Stimulated activated CD4-positive, alpha-beta T cell treated with anti-CD3 and anti-CD28 coated beads, Interleukin-4, amount 100 ng/mL, for 1 hour (primary cell): ENCODE measurements around the gene C5orf58.

Source experiments
- DNase-seq: peaks from one replicate; pipeline ENCODE4 v3.0.0-alpha.2; 2020

The C5orf58 gene, protein sequence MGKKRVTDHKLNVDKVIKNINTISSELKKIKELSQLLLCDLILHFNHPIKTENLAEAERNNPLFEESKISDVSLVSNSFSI

DNA sequence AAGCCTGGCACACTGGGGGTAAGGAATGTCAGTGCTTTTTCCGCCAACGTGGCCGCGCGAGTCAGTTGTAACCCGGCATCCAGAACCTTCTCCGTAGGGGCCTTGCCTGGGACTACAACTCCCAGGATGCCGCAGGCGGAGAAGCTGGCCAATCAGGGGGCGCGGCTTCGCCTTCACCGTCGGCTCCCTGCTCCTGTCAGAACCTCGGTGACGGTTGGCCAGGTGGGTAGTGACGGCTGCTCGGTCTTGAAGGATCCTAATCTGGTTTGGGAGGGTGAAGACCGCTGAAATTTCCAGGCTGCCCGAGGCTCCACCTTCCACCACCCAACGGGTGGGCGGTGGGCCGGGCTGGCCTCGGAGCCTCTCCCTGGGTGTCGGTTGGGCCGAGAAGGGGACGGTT, at the start of gene C5orf58:
Gene C5orf58 (plus strand): TSS at position 200 of the 400 bp plus-strand sequence. CDS start 1,992 bp downstream, outside the sequence.
- no peak for DNase-seq

DNA sequence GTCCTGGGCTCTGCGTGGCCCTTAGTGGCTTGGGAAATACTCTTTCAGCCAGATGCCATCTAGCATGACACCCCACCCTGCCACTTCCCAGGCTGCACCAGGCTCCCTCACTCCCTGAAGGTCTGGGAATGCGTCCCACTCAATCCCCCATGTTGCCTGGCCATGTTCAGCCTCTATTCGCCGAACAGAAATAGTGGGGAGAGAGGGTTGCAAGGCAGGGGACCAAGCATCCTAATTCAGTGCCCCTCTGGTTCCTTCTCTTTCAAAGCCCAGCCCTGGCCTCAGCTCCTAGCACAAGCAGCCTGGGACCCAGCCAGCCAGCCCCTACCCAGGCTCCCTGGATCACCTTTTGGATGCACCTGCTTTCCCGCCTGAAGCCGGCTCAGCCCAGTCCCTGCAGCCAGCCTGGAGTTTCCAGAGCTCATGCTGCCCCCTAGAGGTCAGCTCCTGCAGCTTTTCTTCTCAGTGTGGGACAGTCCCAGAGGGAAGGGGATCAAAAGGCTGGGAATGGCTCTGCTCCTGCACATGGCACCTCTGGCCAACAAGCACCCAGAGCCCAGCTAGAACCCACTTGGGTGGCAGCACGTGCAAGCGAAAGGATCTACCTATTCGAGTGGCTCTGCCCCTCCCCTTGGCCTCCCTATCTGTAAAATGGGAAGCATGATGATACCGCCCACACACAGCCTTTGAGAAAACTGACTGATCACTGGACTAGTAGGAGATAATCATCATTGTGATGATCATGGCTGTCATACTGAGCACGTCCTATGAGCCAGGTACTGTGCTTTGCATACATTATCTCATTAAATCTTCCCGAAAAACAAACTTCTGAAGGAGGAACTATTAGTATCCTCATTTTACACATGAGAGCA, 48.7 kb upstream of the C5orf58 start:
- DNase-seq = peak; percentile 18

DNA sequence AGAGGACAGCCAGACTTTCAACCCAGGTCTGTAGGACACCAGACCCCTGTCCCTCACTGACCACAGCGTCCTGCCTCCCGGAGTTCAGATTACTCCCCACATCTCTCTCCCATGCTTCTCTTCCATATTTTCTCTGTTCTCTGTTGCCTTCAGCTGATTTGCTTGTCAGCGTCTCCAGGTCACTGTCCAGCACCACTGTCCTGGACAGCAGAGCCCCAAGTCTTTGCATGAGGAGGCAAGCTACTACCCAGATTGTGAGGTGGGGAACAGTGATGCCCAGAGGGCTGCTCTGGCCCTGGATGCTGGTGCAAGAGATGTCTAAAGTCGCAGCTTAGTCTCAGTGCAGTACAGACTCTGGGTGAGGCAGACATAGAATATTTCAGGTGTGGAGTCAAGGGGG, 48.0 kb upstream of the C5orf58 start:
- DNase-seq = no peak

DNA sequence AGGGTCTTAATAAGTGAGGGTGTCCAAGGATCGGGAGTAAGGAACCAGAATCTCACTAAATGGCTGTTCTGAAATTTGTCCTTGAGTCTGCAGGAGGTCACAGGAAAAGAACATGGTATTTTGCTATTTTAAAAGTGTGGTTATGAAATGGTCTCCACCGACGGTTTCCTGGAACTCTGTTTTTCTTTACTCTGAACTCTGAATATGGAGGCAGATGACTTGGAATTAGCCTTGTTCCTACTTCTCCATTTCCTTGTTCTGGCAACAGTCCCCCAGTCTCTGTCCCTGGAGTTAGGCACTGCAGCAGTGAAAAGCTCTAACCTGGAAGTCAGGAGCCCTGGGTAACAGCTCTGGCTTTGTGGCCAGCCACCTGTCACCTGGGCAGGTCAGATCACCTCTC, 46.6 kb upstream of the C5orf58 start:
- DNase-seq = no peak

DNA sequence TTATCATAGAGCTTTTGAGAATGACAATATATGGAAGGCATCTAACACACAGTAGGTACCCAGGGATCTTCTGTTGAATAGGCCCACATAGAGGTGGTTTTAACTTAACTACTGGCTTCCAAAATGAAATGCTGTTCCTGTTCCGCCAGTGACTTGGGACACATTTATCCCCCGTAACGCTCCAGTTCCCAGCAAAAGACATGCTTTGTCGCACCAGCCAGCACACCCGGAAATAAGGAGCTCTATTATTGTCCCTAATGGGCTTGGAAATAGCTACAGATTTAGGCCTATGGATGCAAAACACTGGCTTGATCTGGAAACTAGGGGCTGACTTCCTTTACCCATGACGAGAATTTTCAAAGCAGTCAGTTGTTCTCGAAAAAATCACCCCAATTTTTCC, 45.9 kb upstream of the C5orf58 start:
- no peak for DNase-seq

DNA sequence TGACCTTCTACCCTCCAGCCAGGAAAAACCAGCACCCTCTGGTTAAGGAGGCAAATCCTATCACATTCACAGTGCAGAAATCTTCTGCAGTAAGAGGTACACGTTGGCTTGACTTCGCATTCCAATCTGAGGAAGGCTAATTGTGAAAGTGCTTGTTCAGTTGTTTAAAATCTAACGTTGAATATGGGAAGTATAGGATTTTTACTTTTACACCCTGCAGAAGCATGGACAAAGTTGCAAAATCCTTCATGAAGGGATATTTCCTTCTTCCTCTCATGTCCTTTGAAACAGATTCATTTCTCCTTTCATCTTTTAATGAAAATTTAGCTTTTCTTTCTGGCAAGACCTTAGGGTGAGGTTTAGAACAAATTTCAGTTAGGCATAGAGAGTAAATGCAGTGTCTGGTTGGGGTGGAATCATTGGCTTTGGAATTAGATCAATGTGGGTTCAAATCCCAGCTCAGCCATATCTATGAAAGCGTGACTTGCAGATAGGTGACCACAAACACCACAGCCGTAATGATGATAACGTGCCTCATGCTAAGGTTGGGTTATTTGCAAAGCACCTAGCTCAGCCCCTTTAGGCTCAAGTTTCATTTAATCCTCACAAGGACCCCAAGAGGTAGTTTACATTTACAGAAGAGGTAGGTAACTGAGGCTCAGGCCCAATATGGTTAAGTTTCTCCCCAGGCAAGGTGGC, 42.2 kb upstream of the C5orf58 start:
- DNase-seq = no peak

DNA sequence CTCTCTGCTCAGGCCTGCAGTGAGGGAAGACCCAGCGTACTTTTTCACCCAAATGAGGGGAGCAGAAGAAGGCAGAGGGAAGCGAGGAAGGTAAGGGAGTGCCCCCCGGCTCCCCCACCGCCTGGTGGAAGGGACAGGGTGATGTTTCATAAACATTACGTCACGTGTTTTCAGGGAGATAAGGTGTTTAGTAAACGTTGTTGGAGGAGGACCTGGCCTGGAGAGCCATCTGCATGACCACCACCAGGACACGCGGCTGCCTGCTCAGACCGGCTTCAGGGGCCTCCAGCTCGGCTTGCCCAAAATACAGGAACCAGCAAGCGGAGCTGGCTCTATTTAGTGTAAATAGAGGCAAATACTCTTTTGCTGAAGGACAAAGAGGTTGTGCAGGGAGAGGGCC, 40.0 kb upstream of the C5orf58 start:
- no peak for DNase-seq

DNA sequence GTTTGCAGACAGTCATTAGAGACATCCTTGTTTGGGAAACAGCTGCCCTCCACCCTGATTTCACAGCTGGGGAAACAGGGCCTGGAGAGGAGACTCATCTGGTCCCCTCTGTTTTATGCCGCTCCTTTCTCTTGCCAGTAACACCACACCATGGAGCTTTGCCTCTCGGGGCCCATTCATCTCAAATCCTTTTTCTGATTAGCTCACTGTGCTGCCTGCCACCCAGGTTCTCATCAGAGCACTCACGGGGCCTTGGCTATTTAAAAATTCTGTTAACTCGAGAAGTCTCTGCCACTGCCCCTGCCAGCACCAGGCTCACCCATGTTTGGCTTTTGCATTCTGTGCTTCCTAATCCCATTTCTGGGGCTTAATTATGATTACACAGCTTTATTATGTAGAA, 36.8 kb upstream of the C5orf58 start:
- DNase-seq = no peak

DNA sequence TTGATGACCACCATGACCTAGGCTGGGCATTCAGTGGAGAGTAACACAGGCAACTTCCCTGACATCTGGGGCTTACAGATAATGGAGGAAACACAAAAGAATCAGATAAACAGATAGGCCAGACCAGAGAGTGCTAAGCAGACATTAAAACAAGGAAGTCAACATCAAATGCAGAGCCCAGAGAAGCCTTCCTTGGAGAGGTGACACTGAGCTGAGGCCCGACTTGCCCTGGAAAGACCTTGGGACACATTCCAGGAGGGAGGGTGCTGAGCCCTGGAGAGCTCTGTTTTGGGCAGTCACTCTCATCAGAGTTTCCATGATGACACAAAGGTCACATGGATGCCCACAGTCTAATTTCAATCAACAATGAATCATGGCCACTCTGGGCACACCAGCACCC, 31.9 kb upstream of the C5orf58 start:
- no peak for DNase-seq

DNA sequence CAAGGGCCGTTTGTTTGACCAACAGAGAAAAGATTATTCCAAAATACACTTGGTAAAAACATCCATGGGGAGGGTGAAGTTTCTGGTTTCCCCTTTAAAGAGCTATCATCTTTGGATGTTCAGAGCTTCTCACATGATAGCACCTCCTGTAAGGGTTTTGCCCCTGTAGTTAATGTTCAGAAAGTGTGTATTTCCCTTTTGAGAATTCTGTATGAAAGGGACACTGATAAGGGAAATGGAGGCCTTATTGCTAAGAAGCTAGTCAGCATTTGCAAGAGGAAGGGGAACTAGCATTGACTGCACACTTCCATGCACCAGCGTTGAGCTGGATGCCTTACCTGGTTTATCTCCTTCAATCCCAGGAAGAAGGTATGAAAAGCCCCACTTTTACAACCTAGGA, 31.5 kb upstream of the C5orf58 start:
- no peak for DNase-seq

DNA sequence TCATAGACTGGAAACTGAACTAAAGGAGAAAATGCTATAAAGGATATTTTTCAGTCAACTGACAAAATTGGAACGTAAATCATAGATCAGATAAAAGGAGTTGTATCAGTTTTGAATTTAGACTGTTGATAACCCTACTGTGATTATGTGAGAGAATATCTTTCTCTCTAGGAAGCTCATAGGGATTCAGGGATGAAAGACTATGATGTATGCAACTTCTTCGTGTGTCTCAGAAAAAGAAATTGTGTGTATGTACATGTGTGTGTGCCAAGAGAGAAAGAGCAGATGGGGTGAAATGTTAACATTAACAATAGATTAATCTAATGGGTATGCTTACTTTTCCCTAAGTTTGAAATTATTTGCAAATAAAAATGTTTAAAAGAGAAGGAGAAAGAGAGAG, 30.7 kb upstream of the C5orf58 start:
- no peak for DNase-seq

DNA sequence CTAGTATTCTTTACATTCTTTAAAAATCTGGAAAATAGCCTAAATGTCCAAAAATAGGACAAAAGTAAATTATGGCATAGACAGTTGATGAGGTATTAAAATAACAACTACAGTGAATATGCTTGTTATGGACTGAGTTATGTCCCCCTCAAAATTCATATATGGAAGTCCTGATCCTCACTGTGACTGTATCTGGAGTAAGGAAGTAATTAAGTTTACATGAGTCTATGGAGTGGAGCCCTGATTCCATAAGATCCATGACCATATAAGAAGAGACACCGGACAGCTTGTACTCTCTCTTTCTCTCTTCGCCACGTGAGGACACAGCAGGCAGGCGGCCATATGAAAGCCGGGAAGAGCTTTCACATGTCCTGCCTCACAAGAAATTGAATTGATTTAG, 28.6 kb upstream of the C5orf58 start:
- DNase-seq = no peak

DNA sequence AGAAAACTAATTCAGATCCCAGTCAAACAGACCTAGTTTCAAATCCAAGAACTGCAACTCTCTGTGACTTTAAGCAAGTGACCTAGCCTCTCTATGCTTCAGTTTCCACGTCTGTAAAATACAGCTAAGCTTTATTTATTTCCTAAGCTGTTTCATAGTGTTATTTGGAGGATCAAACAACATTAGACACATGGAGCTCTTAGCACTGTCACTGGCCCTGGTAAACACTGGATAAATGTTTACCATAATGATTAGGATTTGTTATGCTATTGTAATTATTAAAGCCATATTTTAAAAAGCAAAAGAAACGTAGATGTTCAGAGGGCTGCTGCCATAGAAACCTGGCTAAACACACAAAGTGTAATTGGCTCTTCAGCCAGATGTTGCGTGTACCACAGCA, 26.6 kb upstream of the C5orf58 start:
- no peak for DNase-seq

DNA sequence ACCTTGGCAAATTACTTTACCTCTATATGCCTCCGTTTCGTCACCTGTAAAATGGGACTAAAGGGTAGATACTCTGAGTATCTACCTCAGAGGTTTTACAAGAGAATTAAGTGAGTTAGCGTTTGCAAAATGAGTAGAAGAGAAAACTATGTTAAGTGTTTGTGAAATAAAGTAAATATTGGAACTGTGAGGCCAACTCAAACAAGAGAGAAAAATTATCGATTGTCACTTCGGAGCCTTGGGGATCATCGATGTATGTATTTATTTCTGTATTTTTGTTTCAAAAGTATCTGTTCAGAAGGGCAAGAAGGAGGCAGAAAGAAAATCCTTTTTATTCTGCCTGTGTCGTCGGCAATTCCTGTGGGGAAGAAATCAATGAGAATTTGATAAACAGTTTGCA, 25.8 kb upstream of the C5orf58 start:
- no peak for DNase-seq

DNA sequence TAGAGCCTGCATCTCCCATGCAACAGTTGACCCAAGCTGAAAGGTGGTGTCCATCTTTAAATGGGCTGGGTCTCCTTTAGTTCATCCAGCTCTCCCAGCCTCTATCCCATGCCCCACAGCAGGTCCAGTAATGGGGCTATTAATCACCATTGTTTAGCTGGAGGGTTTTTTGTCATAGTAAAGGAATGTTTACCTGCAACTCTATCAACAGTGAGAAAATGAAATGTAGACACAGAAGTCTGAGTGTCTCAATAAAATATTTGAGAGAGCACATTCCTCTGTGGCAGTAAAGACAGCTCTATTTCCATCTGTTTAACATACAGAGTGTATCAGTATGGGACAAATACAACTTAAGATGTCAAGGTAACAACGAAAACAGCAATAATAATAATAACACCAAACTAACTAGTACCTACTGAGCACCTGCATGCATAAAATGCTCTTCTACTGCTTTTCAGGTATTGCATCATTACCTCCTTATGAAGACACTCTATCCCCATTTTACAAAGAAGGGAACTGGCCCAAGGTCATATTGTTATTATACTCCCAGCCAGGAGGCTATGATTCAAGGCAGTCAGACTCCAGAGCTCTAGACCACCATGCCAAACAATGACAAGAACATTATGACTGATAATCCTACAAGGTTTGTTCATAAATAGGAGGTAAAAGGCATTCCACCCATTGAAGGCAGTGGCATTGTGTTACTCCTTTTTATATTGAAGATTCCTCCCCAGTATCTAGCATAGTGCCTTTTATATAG, 21.0 kb upstream of the C5orf58 start:
- no peak for DNase-seq

DNA sequence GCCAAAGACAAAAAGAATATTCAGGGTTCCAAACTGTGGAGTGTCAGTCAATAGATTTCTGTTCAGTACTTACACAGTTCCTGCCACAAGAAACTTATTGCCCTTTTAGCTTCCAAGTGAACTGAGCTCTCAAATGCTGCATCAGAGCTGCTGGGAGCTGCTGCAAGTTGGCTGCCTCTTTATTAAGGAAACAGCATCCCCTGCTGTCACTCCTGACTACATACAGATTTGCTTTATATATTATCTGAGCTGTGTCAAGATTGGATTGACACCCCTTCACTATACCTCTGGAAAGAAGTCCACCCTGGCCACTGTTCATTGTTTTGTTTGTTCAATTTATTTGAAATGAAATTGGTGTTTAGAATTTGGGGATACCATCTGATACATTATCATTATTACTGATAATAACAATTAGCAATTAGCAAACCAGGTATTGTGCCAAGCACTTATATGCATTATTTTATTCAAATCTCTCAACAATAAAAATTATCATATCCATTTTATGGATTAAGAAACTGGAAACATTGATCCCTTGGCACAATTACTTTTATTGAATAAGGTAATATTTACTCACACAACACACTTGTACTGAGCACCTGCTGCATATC, 16.4 kb upstream of the C5orf58 start:
- no peak for DNase-seq

DNA sequence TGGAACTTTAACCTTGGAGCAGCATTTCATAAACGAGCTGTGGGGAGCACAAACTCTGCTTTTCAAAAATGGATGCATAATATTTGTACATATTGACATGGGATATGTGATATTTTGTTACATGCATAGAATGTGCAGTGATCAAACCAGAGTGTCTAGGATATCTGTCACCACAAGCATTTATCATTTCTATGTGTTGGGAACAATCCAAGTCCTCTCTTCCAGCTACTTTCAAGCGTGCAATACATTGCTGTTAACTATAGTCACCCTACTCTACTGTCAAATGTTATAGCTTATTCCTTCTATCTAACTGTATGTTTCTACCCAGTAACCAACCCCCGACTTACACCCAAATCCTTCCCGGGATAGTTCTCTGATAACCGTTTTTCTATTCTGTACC, 15.0 kb upstream of the C5orf58 start:
- no peak for DNase-seq

DNA sequence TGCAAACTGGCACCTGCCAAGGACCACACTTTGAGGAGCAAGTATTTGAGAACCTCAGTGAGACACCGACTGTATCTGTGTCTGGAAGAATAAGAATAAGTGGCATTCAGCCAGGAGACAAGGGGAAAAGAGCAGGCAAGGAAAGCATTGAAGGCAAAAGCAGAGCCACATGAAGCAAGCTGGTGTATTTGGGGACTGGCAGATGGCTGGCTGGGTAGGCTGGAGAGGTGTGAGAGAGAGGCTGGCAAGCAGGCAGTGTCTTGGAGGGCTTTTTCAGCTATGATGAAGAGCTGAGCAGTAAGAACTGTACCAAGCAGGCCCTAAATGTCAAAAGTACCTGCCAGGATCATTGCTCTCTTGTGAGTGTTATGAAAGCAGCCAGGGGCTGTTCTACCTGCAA, 14.1 kb upstream of the C5orf58 start:
- DNase-seq = no peak

DNA sequence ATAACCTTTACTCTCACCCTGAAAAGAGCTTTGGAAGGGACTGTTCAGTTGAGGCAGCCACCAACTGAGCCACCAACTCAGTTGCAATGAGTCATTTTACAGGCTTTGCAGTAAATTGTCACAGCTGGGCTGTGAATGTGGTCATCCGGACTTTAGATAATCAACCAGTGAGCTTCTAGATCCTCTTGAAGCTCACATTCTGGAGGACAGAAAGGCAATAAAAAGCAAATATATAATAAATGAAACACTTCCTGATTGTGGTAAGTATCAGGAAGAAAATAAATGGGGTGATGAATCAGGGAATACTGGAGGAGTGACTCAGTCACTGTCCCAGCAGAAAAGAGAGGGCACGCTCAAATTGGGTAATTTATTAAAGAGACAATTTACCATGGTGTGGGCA, 13.2 kb upstream of the C5orf58 start:
- DNase-seq = no peak

DNA sequence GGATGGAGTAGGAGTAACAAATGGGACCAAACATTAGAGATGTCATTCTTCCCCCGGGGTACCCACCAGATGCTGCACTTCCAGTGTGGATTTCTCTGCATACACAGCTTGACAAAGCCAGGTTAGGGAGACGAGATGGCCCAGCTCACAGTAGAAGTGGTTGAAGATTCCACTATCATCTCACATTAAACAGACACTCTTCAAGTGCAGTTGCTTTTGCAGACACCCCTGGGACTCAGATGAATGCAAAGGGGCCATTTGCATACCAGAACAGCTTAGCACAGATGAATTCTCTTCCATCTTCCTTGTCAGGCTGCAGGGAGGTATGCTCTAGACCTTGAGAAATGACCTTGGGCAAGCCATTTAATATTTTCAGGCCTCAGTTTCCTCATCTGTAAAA, 12.6 kb upstream of the C5orf58 start:
- DNase-seq = no peak

DNA sequence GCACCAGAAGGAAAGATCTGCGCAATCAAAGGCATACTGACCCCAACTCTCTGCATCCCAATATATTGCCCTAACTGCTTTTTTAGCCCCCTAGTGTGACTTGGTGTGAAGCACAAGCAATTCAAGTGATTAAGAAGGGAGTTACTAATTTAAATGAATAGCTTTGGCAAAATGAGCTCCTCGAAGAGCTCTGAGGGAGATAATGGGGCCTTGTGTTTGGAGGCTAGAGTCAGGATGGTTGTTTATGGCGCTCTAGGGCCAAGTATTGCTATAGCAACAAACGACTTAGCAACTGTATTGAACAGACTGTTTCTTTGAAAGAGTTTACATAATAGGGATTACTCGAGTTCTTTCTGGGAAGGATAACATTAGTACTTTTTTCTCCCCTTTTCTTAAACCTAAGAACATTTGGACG, 11.5 kb upstream of the C5orf58 start:
- no peak for DNase-seq

DNA sequence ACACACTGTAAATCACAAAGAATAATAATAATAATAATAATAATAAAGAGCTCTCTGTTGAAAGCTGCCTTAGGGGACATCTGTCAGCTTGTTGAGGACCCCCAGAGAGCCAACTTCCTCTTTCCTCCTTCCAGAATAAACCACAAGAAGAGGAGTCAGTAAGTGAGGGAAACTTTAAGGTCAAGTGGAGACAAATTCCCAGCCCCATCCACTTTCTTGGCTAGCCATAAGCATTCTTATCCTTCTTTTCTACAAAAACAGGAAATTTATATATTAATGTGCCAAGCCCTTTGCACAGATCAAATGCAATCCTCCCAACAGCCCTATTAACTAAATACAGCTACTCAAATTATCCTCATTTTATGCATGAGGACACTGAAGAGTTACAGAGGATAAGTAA, 9.4 kb upstream of the C5orf58 start:
- DNase-seq = no peak

DNA sequence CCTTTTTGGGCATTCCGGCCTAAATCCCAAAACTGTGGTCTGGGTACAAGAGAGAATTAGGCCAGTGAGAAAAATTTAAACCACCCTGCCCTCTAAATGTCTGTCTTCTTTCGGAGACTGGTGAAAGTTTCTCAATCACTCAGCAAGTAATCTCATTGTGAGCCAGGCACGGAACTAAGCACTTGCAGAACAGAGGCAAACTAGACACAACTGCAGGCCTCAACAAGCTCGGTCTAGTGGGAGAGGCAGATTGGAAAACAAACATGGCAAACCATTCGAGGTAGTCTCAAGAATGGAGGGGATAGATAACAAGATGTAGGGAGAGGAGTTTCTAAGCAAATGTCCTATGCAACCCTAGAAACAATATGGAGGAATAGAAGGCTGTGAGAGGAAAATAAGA, 8.9 kb upstream of the C5orf58 start:
- no peak for DNase-seq
